NOMO-1 (cell line): ENCODE data around the gene PRR5L.
A peak's percentile ranks its signal among the peaks of the same experiment; 100 is the strongest.
"Not testable (repeated sequence)": the region's sequence is repeated elsewhere in the genome, so short reads cannot be mapped to it uniquely, and the experiment has no call there.

Experiments used
- DNase-seq, 2 experiments: peaks; one replicate each; lab custom pipeline; 2025; ENCODE audit not compliant: unreplicated experiment in 2 of 2; lab: John Stamatoyannopoulos, UW

PRR5L gene

GRCh38 chr11:36454941-36455631, 159.0 kb downstream of the PRR5L start:
- no peak for DNase-seq

GRCh38 chr11:36455658-36456111, 159.6 kb downstream of the PRR5L start:
- no peak for DNase-seq

- no peak for DNase-seq
These were observed 160.1 kb downstream of the PRR5L start for GRCh38 chr11:36456156-36456555.

GRCh38 chr11:36458129-36458915, 162.2 kb downstream of the PRR5L start:
- DNase-seq = no peak

- no peak for DNase-seq
These were observed 163.0 kb downstream of the PRR5L start for GRCh38 chr11:36459046-36459445.

GRCh38 chr11:36460220-36460619, 164.1 kb downstream of the PRR5L start:
- no peak for DNase-seq

- DNase-seq = no peak
These were observed 166.2 kb downstream of the PRR5L start for GRCh38 chr11:36462321-36462720.

GRCh38 chr11:36463781-36464180, 167.7 kb downstream of the PRR5L start:
- no peak for DNase-seq

- DNase-seq = no peak
These were observed 168.6 kb downstream of the PRR5L start for GRCh38 chr11:36464720-36465119.

GRCh38 chr11:36465449-36466163, 169.5 kb downstream of the PRR5L start:
- no peak for DNase-seq

- peak in 1 of 2 experiments; percentile 9 for DNase-seq
These were observed 170.9 kb downstream of the PRR5L start for GRCh38 chr11:36467012-36467411.

GRCh38 chr11:36467916-36468315, 171.8 kb downstream of the PRR5L start:
- DNase-seq = no peak

GRCh38 chr11:36469063-36469462, 173.0 kb downstream of the PRR5L start:
- no peak for DNase-seq

GRCh38 chr11:36469881-36470802, 174.1 kb downstream of the PRR5L start:
- DNase-seq = no peak

GRCh38 chr11:36471577-36471976, 175.5 kb downstream of the PRR5L start:
- no peak for DNase-seq

- DNase-seq = no peak
These were observed 179.1 kb downstream of the PRR5L start for GRCh38 chr11:36475192-36475591.

GRCh38 chr11:36478700-36479329, 182.7 kb downstream of the PRR5L start:
- peak; percentile 8 to 45 for DNase-seq

- DNase-seq = no peak
These were observed 184.7 kb downstream of the PRR5L start for GRCh38 chr11:36480833-36481232.

GRCh38 chr11:36483042-36483441, 187.0 kb downstream of the PRR5L start:
- DNase-seq = not testable (repeated sequence)
